Right cardiac atrium (tissue), 5 donors: ENCODE data around the gene PAQR8. TPM values are rescaled to one million over a fixed set of nuclear protein-coding genes. Genes with fewer than 3 reads are reported as not detected.

Source experiments
- ATAC-seq, 2 donors: fragments of 200-7000 bp; cut with Tn5 transposase; one replicate each; pipeline versions ENCODE4 v1.8.0 to v1.9.1; 2020; ENCODE audit warnings: moderate library complexity in 2 of 2, mild to moderate bottlenecking in 1 of 2
- DNase-seq, 3 donors: peaks; one replicate each; pipeline ENCODE4 v3.0.0-alpha.2; 2020
- H3K27ac ChIP-seq: one replicate; pipeline ENCODE4 v1.5.1; 2013; ENCODE audit warnings: mild to moderate bottlenecking, low read length, control low read depth, moderate library complexity
- H3K27me3 ChIP-seq: one replicate; pipeline ENCODE4 v1.6.1; 2013; ENCODE audit not compliant: control insufficient read depth, insufficient read depth
- H3K4me1 ChIP-seq: one replicate; pipeline ENCODE4 v1.6.1; 2013; ENCODE audit warnings: low read length; ENCODE audit not compliant: control insufficient read depth, insufficient read depth
- H3K4me3 ChIP-seq: one replicate; pipeline ENCODE4 v1.5.1; 2013; ENCODE audit warnings: low read length, control low read depth
- H3K9me3 ChIP-seq: one replicate; pipeline ENCODE4 v1.6.1; 2013; ENCODE audit warnings: low read length; ENCODE audit not compliant: control insufficient read depth
- WGBS: extraction: QIAGEN DNeasy Blood & Tissue Kit; methylation state at CpG from one replicate; pipeline ENCODE4 v1.1.7; 2013; 5-methylcytosine and 5-hydroxymethylcytosine counted together
- intact Hi-C, 4 donors: fragments of 100-400 bp; cut with DNase I; formaldehyde crosslinking; loops; one replicate each; pipeline versions ENCODE4 v1.11.0 to v1.14.0; 2022 to 2023
- polyA plus RNA-seq: library from polyadenylated mRNA; stranded (reverse); fragments of 200-250 nt; gene quantifications from one replicate; pipeline ENCODE4 v1.2.3, GENCODE V29; 2013
- total RNA-seq, 4 donors: library from RNA; stranded (reverse); fragmentation: NEBNext Ultra II Directional; extraction: Animal tissue kit (Norgen Biotek cat#: 25700); gene quantifications; one replicate each; pipeline ENCODE4 v1.2.1, GENCODE V29; 2021
- donor health status: healthy with polysubstance abuse.
- donor health status: DM: no; HTN: yes; CAD: no.
- donor health status: DM: no; HTN: no; CAD: no.
- donor health status: DM: no; HTN: yes; CAD: no; lungs with severe emphysema.
- donor health status: DM: yes; HTN: yes; CAD: no.

PAQR8 gene
- total and polyA plus RNA-seq, 5 donors, result 3.0 to 6.2 (median 4.7) TPM

DNA sequence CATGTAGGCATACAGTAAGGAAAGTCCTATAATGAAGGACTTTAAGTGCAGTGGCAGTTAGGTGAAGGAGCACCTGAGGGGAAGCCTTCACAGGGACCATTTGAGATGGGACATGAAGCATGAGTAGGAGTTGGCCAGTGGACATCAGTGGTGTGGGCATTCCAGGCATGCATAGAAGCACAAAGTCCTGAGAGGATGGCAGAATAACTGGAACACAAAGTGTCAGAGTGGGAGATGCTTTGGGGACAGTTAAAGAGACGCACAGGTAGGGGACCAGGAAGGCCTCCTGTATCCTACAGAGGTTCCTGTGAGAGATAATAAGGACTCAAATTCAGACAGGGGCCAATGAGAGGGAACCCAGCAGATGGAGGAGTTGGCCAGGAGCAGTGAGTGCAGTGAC is 31.8 kb downstream of the PAQR8 start:
- Histone ChIP-seq H3K4me1 (no peaks in the 10 kb centered on the region), H3K4me3 (no peak overlapping the region), H3K27me3 (no peaks in the 10 kb centered on the region), H3K9me3 (no peaks in the 10 kb centered on the region), H3K27ac (no peak overlapping the region)
- intact Hi-C loops, result loop anchor here in 1 of 4 donors (10.0 kb wide), 1 partner anchor 89 kb away; no protein-coding TSS in a partner anchor
- no peak for DNase-seq
- WGBS, result 98% methylated on average over 1 of the region's 1 CpG
- no peak for ATAC-seq

DNA sequence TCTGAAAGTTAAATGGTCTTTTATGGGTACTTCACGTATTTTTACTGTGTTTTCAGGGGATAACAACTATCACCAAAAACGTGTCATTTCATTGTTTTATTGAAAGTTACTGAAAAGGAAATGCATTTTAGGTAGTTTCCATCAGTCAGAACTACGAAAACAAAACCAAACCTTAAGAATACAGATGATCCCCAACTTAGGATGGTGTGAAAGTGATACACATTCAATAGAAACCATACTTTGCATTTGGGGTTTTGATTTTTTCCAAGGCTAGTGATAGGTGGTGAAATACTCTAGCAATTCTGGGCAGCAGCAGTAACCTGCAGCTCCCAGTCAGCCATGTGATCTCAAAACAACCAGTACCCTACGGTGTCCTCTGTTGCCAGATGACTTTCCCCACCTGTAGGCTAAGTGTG is 32.3 kb downstream of the PAQR8 start:
- Histone ChIP-seq H3K27ac (no peak overlapping the region), H3K4me3 (no peak overlapping the region), H3K27me3 (no peaks in the 10 kb centered on the region), H3K9me3 (no peaks in the 10 kb centered on the region), H3K4me1 (no peaks in the 10 kb centered on the region)
- WGBS, result 83% methylated on average over 4 of the region's 4 CpGs
- no peak for DNase-seq
- no peak for ATAC-seq
- intact Hi-C loops, result loop anchor here in 1 of 4 donors (10.0 kb wide), 1 partner anchor 89 kb away; no protein-coding TSS in a partner anchor

DNA sequence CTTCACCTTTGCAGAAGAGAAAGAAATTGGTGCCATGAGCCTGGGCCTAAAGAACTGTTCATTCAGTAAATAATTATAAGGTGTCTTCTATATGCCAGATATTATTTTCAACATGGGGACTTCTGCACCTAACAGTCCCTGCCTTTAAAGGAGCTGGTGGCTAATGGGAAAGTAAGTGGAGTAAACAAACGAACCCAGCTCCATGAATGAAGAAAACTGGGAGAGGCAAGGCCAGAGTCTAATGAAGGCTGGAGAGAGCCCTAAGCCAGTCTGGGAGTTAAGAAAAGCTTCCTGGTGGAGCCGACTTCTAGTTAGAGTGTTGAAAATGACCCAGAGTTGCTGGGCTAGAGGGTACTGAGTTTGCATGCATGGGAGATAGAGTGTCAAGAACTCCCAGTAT is 34.0 kb downstream of the PAQR8 start:
- 78% methylated on average over 2 of the region's 2 CpGs for WGBS
- no peaks in the 10 kb centered on the region for H3K4me1 ChIP-seq
- H3K9me3 ChIP-seq, result no peaks in the 10 kb centered on the region
- DNase-seq (no peak), ATAC-seq (no peak)
- no peaks in the 10 kb centered on the region for H3K27me3 ChIP-seq
- intact Hi-C loops, result loop anchor here in 2 of 4 donors (5.0 to 10.0 kb wide), 2 partner anchors 91 to 109 kb away; no protein-coding TSS in a partner anchor
- H3K27ac ChIP-seq, result no peak overlapping the region
- no peak overlapping the region for H3K4me3 ChIP-seq

GRCh38 chr6:52399511-52400312 is 37.8 kb downstream of the PAQR8 start:
- 34% methylated on average over 3 of the region's 3 CpGs for WGBS
- Histone ChIP-seq H3K27ac (no peak overlapping the region), H3K4me3 (no peak overlapping the region), H3K4me1 (no peaks in the 10 kb centered on the region), H3K9me3 (no peaks in the 10 kb centered on the region), H3K27me3 (no peaks in the 10 kb centered on the region)
- intact Hi-C loops, result loop anchor here (2.0 to 10.0 kb wide), 4 partner anchors 37 to 113 kb away; partner anchors contain the start of gene PAQR8 (in 1 of the 4)
- peak in 1 of 3 donors; percentile 30 for DNase-seq
- ATAC-seq, result peak; percentile 63 to 68

DNA sequence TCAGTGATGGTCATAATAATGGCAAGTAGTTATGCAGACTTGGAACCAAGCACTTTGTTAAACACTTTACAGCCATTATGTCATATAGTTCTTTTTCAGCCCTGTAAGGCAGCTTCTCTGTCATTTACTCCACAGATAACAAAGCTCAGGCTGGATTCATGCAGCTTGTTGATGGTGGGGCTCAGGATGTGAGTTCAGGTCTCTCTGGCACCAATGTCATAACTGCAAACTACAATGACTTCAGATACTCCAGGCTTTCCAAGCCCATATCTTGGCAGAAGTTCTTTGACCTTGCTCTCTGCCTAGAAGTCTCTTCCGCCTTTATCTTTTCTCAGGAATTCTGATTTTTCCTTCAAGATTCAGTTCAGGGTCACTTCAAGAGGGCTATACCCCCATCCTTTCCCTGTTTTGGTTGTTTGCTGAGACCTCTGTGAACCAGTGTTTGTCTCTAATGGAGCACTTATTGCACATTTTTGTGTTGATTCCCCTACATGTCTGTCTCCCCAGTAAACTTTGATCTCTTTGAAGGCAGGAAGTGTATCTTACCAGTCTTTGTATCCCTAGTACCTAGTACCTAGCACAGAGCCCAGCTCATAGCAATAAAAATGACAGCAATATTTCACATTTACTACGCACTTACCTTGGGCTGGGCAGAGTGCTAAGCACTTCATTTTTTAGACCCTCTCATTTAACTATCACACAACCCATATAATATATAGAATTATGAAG is 38.5 kb downstream of the PAQR8 start:
- no peaks in the 10 kb centered on the region for H3K4me1 ChIP-seq
- no peak overlapping the region for H3K27ac ChIP-seq
- H3K4me3 ChIP-seq, result no peak overlapping the region
- H3K9me3 ChIP-seq, result no peaks in the 10 kb centered on the region
- whole genome bisulfite sequencing, result 61% methylated on average over 2 of the region's 2 CpGs
- intact Hi-C loops, result loop anchor here in 2 of 4 donors (5.0 kb wide), 2 partner anchors 38 to 113 kb away; partner anchors contain the start of gene PAQR8 (in 1 of the 2)
- no peak for ATAC-seq
- no peaks in the 10 kb centered on the region for H3K27me3 ChIP-seq
- no peak for DNase-seq

GRCh38 chr6:52403086-52403485 is 41.1 kb downstream of the PAQR8 start:
- WGBS, result 97% methylated on average over 26 of the region's 26 CpGs
- no peaks in the 10 kb centered on the region for H3K9me3 ChIP-seq
- ATAC-seq (peak in 1 of 2 donors; percentile 6), DNase-seq (peak in 2 of 3 donors; percentile 32 to 50)
- H3K27ac ChIP-seq, result no peak overlapping the region
- intact Hi-C loops, result loop anchor here in 2 of 4 donors (5.0 kb wide), 2 partner anchors 41 to 116 kb away; partner anchors contain the start of gene PAQR8 (in 1 of the 2)
- no peaks in the 10 kb centered on the region for H3K27me3 ChIP-seq
- no peak overlapping the region for H3K4me3 ChIP-seq
- H3K4me1 ChIP-seq, result no peaks in the 10 kb centered on the region

DNA sequence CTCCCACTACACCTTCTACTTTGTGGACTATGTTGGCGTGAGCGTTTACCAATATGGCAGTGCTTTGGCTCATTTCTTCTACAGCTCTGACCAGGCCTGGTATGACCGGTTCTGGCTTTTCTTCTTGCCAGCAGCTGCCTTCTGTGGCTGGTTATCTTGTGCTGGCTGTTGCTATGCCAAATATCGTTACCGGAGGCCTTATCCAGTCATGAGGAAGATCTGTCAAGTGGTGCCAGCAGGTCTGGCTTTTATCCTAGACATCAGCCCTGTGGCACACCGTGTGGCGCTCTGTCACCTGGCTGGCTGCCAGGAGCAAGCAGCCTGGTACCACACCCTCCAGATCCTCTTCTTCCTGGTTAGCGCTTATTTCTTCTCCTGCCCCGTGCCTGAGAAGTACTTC is 41.7 kb downstream of the PAQR8 start:
- WGBS, result 75% methylated on average over 9 of the region's 9 CpGs

DNA sequence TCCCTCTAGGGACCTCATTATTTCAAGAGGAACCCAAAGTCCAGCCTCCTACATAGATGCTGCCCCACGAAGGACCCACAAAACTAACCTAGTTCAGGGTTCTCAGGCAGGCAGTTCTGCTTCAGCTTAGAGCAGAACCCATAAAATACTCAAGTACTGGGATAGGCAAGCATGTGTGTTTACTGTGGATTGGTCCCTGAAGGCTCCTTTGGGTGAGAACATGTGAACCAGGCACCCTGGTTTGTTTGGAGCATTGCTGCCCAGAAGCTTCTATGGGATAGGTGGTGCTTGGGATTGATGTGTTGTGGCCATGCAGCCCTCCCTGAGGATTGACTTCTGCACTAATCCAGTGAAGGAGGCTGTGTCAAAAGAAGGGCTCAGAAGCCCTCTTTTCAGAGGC is 43.3 kb downstream of the PAQR8 start:
- no peak overlapping the region for H3K27ac ChIP-seq
- intact Hi-C loops, result no loop called here
- 89% methylated on average over 1 of the region's 1 CpG for WGBS
- H3K9me3 ChIP-seq, result no peaks in the 10 kb centered on the region
- H3K4me3 ChIP-seq, result no peak overlapping the region
- ATAC-seq, result no peak
- no peaks in the 10 kb centered on the region for H3K4me1 ChIP-seq
- H3K27me3 ChIP-seq, result no peaks in the 10 kb centered on the region
- DNase-seq, result no peak

More for the DNA sequence above, 41.7 kb downstream of the PAQR8 start:
- intact Hi-C loops, result loop anchor here in 2 of 4 donors (5.0 kb wide), 2 partner anchors 41 to 116 kb away; partner anchors contain the start of gene PAQR8 (in 1 of the 2)
- H3K4me1 ChIP-seq, result no peaks in the 10 kb centered on the region
- H3K4me3 ChIP-seq, result no peak overlapping the region
- DNase-seq (peak in 2 of 3 donors; percentile 55 to 68), ATAC-seq (peak; percentile 47 to 66)
- no peaks in the 10 kb centered on the region for H3K9me3 ChIP-seq
- no peaks in the 10 kb centered on the region for H3K27me3 ChIP-seq
- no peak overlapping the region for H3K27ac ChIP-seq

DNA sequence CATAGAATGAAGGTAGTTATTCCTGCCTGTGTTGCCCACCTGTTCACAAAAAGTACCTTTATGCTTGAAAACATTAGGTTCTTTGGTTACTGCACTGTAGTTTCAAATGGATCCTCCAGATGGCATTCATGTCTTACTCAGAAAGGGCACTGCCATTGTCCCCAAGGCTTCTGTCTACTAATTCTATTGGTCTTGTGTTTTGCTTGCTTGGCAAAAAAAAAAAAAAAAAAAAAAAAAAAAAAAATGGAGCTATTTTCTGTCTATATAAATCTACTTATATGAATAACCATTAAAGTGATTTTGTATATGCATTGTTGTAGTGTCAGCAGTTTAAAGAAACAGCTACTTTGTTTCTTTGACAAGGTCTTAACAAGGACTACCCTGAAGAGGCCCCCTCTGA is 45.5 kb downstream of the PAQR8 start:
- DNase-seq (no peak), ATAC-seq (peak; percentile 39 to 43)
- intact Hi-C loops, result no loop called here
- H3K27me3 ChIP-seq, result no peaks in the 10 kb centered on the region
- no peaks in the 10 kb centered on the region for H3K4me1 ChIP-seq
- H3K9me3 ChIP-seq, result no peaks in the 10 kb centered on the region
- no peak overlapping the region for H3K27ac ChIP-seq
- H3K4me3 ChIP-seq, result no peak overlapping the region

DNA sequence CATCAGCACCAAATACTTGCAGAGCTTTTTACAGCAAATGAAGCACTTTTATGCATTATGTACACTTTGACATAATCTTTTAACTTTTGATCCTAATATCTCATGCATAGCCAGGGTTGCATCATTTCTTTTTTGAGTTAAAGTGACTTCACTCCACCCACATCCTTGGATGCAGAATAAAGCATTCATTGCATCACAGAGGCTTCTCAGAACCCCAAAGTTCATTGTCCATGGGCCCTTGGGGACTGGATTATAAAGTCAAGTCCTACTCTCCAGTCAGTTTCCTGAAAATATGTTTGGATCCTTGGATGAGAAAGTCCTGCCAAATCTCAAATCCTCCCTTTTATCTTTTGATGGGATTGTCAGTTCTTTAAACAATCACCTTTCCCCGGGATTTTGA is 47.5 kb downstream of the PAQR8 start:
- WGBS, result 23% methylated on average over 1 of the region's 1 CpG
- DNase-seq, result no peak
- H3K4me1 ChIP-seq, result no peaks in the 10 kb centered on the region
- H3K27ac ChIP-seq, result no peak overlapping the region
- H3K27me3 ChIP-seq, result no peaks in the 10 kb centered on the region
- peak in 1 of 2 donors; percentile 35 for ATAC-seq
- intact Hi-C loops, result no loop called here
- no peak overlapping the region for H3K4me3 ChIP-seq
- H3K9me3 ChIP-seq, result no peaks in the 10 kb centered on the region

DNA sequence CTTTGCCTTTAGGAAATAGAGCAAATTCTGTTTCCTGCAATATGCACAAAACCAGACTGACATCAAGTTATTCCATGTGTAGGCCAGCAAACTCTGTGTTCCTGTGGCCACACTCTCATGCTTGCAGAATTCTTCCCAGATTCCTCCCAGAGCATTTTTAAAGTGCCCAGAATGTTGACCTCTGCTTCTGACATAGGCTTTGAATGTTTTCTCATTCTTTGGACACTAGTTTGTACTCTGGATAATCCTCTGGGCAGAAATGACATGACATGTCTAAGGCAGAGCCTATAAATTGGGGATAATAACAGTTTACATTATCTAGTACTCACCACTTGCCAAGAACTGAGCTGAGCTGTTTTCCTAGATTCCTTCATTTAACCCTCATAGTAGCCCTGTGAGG is 49.0 kb downstream of the PAQR8 start:
- Histone ChIP-seq H3K9me3 (no peaks in the 10 kb centered on the region), H3K4me1 (no peaks in the 10 kb centered on the region), H3K27me3 (no peaks in the 10 kb centered on the region), H3K27ac (no peak overlapping the region), H3K4me3 (no peak overlapping the region)
- no peak for ATAC-seq
- DNase-seq, result no peak
- intact Hi-C loops, result loop anchor here in 1 of 4 donors (5.0 kb wide), 1 partner anchor 251 kb away; no protein-coding TSS in a partner anchor
